Activated T-helper 1 cell treated with anti-CD3 and anti-CD28 coated beads, Interleukin-12 subunit alpha, Interleukin-12 subunit beta, Interleukin-2, Interleukin-4 antibody, amounts not matched to agents 30 ng/mL and 10 ng/mL and 1 ng/mL, durations not matched to agents 14 hours and 24 hours and 36 hours (primary cell): ENCODE results near the gene TNFRSF13B. TPM values are rescaled to one million over a fixed set of nuclear protein-coding genes. Genes with fewer than 3 reads are reported as not detected.
"Not testable (repeated sequence)": the region's sequence is repeated elsewhere in the genome, so short reads cannot be mapped to it uniquely, and the experiment has no call there.

Experiments used
- DNase-seq: peaks from one replicate; pipeline ENCODE4 v3.0.0; 2021; ENCODE audit warnings: low spot score
- H3K27ac Mint-ChIP-seq: one replicate; pipeline ENCODE4 v1.8.0; 2021; ENCODE audit warnings: mild to moderate bottlenecking, mixed read lengths
- H3K27me3 Mint-ChIP-seq: one replicate; pipeline ENCODE4 v1.8.0; 2022; ENCODE audit warnings: mild to moderate bottlenecking, moderate library complexity, mixed read lengths; ENCODE audit not compliant: insufficient read depth
- H3K36me3 Mint-ChIP-seq: one replicate; pipeline ENCODE4 v1.8.0; 2021; ENCODE audit warnings: low read depth, mixed read lengths
- H3K4me1 Mint-ChIP-seq: one replicate; pipeline ENCODE4 v1.8.0; 2021; ENCODE audit warnings: low read depth, mixed read lengths
- H3K4me3 Mint-ChIP-seq: one replicate; pipeline ENCODE4 v1.8.0; 2021; ENCODE audit warnings: mild to moderate bottlenecking, moderate library complexity, mixed read lengths
- H3K9me3 Mint-ChIP-seq: one replicate; pipeline ENCODE4 v1.8.0; 2021; ENCODE audit warnings: mixed read lengths
- intact Hi-C: fragments of 100-400 bp; cut with micrococcal nuclease; formaldehyde crosslinking; loops from one replicate; pipeline ENCODE4 v1.15.1; 2024
- total RNA-seq: library from RNA; stranded (reverse); gene quantifications from 2 replicates; pipeline ENCODE4 v1.2.3, GENCODE V29; 2022

Gene TNFRSF13B
- total RNA-seq, 1 donor from 2014 or later = not detected

DNA sequence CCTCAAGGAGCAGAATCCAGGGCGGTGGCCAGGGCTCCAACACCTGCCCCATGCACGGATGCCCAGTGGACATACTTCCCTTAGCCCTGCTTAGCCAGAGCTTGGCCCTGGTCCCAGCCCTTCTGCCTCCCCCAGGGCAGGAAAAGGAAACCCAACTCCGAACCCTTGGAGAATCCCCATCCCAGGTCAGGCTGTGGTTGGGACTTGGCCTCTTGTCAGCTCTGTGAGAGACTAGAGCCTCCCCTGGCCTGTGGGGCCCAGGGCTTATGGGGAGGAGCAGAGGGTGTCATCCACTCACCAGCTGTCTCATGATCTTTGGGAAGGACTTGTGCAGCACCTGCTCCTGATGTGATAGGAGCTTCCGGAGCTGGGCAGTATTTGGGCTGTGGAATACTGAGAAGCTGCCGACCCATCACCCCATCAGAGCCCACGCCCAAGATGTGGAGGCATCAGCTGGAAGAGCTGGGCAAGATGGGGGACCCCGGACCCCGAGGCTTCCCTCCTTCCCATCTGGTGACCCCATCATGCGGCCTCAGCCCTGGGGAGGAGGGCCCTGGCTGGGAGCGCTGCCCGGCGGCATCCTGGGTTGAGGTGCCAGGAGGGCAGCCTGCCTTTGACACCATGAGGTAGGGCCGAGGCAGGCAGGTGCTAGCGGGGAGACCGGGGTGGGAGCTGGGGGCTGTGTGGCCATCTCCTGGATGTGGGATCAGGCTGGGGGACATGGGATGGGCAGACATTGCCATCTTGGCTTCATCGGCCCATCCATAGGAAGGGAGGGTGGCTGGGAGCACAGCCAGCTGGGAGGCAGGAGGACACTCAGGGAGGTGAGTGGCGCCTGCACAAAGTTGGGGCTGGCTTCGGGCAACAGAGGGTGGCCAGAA, 45.1 kb downstream of the TNFRSF13B start:
- no peak overlapping the region for H3K4me3 Mint-ChIP-seq

DNA sequence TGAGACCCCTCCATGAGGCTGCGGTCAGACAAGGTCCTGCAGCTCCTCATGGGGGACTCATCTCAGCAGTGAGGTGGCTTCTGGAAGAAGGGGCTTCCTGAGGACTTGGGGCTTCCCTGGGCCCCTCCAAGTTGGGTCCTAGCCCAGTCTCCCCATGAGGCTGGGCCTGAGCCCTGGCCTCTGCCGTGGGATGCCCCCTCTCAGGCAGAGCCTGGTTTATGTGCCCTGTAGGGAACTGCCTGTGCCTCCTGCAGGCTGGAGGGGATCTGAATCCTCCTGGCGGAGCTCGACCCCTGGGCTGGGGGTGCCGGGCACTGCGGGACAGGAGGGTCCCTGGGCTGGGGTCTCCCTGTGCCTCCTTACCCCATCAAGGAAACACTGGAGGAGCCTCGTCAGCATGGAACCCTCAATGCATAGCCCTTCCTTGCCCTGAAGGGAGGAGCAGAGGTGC, 45.8 kb downstream of the TNFRSF13B start:
- Mint-ChIP-seq H3K27me3 (peaks cover 1% of the 10 kb centered on the region), H3K27ac (no peak overlapping the region), H3K4me1 (no peaks in the 10 kb centered on the region), H3K9me3 (no peaks in the 10 kb centered on the region), H3K36me3 (no peaks in the 10 kb centered on the region), H3K4me3 (no peak overlapping the region)
- intact Hi-C loops = no loop called here
- no peak for DNase-seq

More for the DNA sequence above, 45.1 kb downstream of the TNFRSF13B start:
- H3K36me3 Mint-ChIP-seq = no peaks in the 10 kb centered on the region
- no peaks in the 10 kb centered on the region for H3K4me1 Mint-ChIP-seq
- H3K27me3 Mint-ChIP-seq = no peaks in the 10 kb centered on the region
- DNase-seq = no peak
- no peaks in the 10 kb centered on the region for H3K9me3 Mint-ChIP-seq
- no peak overlapping the region for H3K27ac Mint-ChIP-seq
- intact Hi-C loops = no loop called here

DNA sequence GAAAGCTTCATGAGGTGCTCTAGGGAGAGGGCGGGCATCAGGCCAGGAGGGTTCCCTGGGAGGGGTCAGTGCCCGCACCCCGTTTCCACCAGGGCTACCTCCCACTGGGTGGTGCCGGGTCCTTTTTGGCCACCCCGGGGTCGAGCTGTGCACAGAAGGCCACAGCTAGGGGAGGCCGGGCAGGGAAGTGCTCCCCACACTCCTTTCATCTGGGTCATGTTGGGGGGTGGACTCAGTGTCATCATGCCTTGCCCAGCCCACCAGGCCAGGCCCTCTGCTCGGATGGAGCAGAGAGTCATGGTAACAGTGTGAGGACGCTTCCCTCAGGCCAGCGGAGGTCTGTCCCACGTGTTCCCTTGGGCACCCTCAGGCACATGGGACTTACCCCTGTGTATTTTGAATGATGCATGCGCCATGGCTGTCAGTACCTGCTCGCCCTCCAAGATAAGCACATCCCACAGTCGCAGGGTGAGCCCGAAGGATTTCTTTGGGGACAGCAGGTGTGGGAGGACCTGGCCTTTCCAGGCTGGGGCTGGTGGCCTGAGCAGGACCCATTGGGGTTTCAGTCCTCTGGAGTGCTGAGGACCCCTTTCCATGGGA, 46.4 kb downstream of the TNFRSF13B start:
- H3K36me3 Mint-ChIP-seq = no peaks in the 10 kb centered on the region
- H3K4me1 Mint-ChIP-seq = no peaks in the 10 kb centered on the region
- intact Hi-C loops = no loop called here
- no peaks in the 10 kb centered on the region for H3K9me3 Mint-ChIP-seq
- H3K27me3 Mint-ChIP-seq = peaks cover 4% of the 10 kb centered on the region
- H3K4me3 Mint-ChIP-seq = no peak overlapping the region
- no peak overlapping the region for H3K27ac Mint-ChIP-seq
- DNase-seq = no peak

DNA sequence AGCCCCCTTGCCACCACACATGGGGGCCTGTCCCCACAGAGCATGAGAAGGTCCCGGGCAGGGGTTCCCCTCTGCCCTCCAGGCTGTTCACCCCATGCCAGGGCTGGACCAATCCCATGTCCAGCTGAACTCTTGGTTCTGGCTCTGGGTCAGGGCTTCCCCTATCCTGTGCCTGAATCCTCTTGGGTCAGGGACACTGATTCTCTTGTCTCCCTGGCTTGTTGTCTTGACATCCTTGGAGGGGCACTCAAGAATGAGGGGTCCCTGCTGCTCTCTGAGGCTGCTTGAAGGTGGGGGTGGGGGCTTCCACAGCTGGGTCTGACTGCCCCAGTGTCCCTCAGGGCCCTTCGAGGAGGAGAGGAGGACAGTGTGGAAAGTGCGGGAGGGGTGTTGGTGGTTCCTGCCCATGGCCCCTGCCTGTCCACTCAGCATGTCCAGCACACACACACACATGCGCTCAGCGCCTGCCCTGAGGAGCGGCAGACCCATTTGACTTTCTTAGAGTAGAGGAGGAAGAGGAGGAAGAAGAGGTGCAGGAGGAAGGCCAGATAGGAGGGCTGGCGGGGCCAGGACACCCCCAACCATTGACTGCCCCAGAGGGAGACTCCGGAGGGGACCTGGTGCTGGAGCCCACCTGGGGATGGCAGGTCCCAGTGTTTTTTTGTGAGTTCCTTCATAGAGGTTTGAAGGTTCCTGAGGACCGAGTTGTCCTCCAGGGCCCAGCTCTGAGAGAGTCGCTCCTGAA, 47.0 kb downstream of the TNFRSF13B start:
- no peak for DNase-seq
- Mint-ChIP-seq H3K27ac (no peak overlapping the region), H3K4me1 (no peaks in the 10 kb centered on the region), H3K36me3 (no peaks in the 10 kb centered on the region), H3K27me3 (peaks cover 4% of the 10 kb centered on the region), H3K9me3 (no peaks in the 10 kb centered on the region), H3K4me3 (no peak overlapping the region)
- intact Hi-C loops = no loop called here

- Mint-ChIP-seq H3K27ac (no peak overlapping the region), H3K36me3 (no peaks in the 10 kb centered on the region), H3K4me1 (no peaks in the 10 kb centered on the region), H3K27me3 (peaks cover 4% of the 10 kb centered on the region), H3K4me3 (no peak overlapping the region), H3K9me3 (no peaks in the 10 kb centered on the region)
- DNase-seq = no peak
- intact Hi-C loops = no loop called here
Observed at GRCh38 chr17:16923904-16924695, 47.8 kb downstream of the TNFRSF13B start.

- Mint-ChIP-seq H3K4me1 (no peaks in the 10 kb centered on the region), H3K9me3 (no peaks in the 10 kb centered on the region), H3K36me3 (no peaks in the 10 kb centered on the region), H3K27ac (no peak overlapping the region), H3K4me3 (no peak overlapping the region), H3K27me3 (peaks cover 4% of the 10 kb centered on the region)
- intact Hi-C loops = no loop called here
- DNase-seq = no peak
Observed at GRCh38 chr17:16923097-16923903, 48.6 kb downstream of the TNFRSF13B start.

GRCh38 chr17:16922386-16923096, 49.4 kb downstream of the TNFRSF13B start:
- H3K27me3 Mint-ChIP-seq = peaks cover 7% of the 10 kb centered on the region
- H3K36me3 Mint-ChIP-seq = no peaks in the 10 kb centered on the region
- intact Hi-C loops = loop anchor here (1.0 kb wide), 1 partner anchor 67 kb away; no protein-coding TSS in a partner anchor
- no peak overlapping the region for H3K27ac Mint-ChIP-seq
- DNase-seq = no peak
- H3K4me1 Mint-ChIP-seq = no peaks in the 10 kb centered on the region
- H3K4me3 Mint-ChIP-seq = no peak overlapping the region
- H3K9me3 Mint-ChIP-seq = no peaks in the 10 kb centered on the region

- H3K27ac Mint-ChIP-seq, H3K4me3 Mint-ChIP-seq, H3K4me1 Mint-ChIP-seq, H3K27me3 Mint-ChIP-seq, H3K9me3 Mint-ChIP-seq, DNase-seq, intact Hi-C loops, H3K36me3 Mint-ChIP-seq: not testable (repeated sequence)
Observed at GRCh38 chr17:16921451-16921850, 50.5 kb downstream of the TNFRSF13B start.

DNA sequence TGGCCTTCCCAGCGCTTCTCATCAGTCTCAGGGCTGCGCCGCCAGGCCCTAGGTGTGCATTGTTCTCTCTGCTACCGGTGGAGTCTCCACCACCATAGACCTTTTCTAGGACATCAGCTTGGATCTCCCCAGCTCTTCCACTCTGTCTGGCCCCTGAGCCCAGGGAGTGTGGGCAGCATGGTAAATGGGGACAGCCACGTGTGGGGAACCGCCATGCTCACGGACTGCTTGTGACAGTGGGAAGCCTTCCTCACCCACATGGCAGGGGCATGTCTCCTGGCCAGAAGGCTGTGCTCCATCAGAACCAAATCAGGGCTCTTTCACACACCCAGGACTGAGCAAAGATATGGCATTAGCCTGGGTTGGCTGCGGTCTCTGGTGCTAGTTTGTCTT, 51.3 kb downstream of the TNFRSF13B start:
- DNase-seq = no peak
- Mint-ChIP-seq H3K27ac (no peak overlapping the region), H3K4me3 (no peak overlapping the region), H3K36me3 (no peaks in the 10 kb centered on the region), H3K9me3 (no peaks in the 10 kb centered on the region), H3K27me3 (peaks cover 9% of the 10 kb centered on the region), H3K4me1 (no peaks in the 10 kb centered on the region)
- intact Hi-C loops = no loop called here

- H3K4me3 Mint-ChIP-seq = no peak overlapping the region
Observed at GRCh38 chr17:16919663-16920627, 52.0 kb downstream of the TNFRSF13B start.

DNA sequence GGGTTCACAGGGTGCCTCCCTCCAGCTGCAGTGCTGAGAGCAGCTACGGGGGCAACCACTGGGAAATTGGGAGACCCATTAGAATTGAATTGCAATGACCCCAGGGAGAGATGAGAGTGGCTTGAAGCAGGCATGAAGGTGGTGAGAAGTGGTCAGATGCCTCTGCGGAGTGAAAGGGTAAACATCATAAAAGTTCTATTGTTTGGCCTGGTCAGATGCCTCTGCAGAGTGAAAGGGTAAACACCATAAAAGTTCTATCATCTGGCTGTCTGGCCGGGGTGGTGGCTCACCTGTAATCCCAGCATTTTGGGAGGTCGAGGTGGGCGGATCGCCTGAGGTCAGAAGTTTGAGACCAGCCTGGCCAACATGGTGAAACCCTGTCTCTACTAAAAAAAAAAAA, 53.5 kb downstream of the TNFRSF13B start:
- DNase-seq = no peak
- Mint-ChIP-seq H3K36me3 (no peaks in the 10 kb centered on the region), H3K4me3 (no peak overlapping the region), H3K27ac (no peak overlapping the region), H3K4me1 (no peaks in the 10 kb centered on the region), H3K9me3 (no peaks in the 10 kb centered on the region), H3K27me3 (peaks cover 9% of the 10 kb centered on the region)
- intact Hi-C loops = no loop called here

More at GRCh38 chr17:16919663-16920627, 52.0 kb downstream of the TNFRSF13B start:
- Mint-ChIP-seq H3K27me3 (peaks cover 9% of the 10 kb centered on the region), H3K27ac (no peak overlapping the region), H3K9me3 (no peaks in the 10 kb centered on the region), H3K36me3 (no peaks in the 10 kb centered on the region), H3K4me1 (no peaks in the 10 kb centered on the region)
- intact Hi-C loops = no loop called here
- DNase-seq = no peak
